Sigmoid colon (tissue), 7 donors: Measurements from ENCODE around the gene SBNO2. TPM values are rescaled to one million over a fixed set of nuclear protein-coding genes. Genes with fewer than 3 reads are reported as not detected.

ENCODE experiments used
- DNase-seq: peaks from one replicate; pipeline ENCODE4 v3.0.0-alpha.2; 2019
- H3K27ac ChIP-seq, 4 donors: fragments of 200-600 bp; sonication (generic); one replicate each; pipeline ENCODE4 v1.5.1; 2016 to 2019; ENCODE audit warnings: mild to moderate bottlenecking in 1 of 4
- H3K27me3 ChIP-seq, 3 donors: fragments of 200-600 bp; sonication (generic); one replicate each; pipeline ENCODE4 v1.5.1; 2019; ENCODE audit warnings: mild to moderate bottlenecking in 1 of 3
- H3K36me3 ChIP-seq, 4 donors: fragments of 200-600 bp; sonication (generic); one replicate each; pipeline ENCODE4 v1.5.1; 2016 to 2019
- H3K4me1 ChIP-seq, 4 donors: fragments of 200-600 bp; sonication (generic); one replicate each; pipeline ENCODE4 v1.5.1; 2017 to 2019
- H3K4me3 ChIP-seq, 4 donors: fragments of 200-600 bp; sonication (generic); one replicate each; pipeline ENCODE4 v1.5.1; 2017 to 2019; ENCODE audit warnings: mild to moderate bottlenecking in 2 of 4, moderate library complexity in 1 of 4
- H3K9me3 ChIP-seq, 4 donors: fragments of 200-600 bp in 3 of 4; sonication (generic) in 3 of 4; one replicate each; pipeline versions ENCODE4 v1.5.1 to v1.6.1; 2013 to 2019
- EP300 ChIP-seq, 4 donors: sonication (generic); formaldehyde crosslinking; IDR thresholded peaks; one replicate each; pipeline ENCODE4 v1.6.1; 2017; ENCODE audit warnings: antibody characterized with exemption in 4 of 4
- POLR2A ChIP-seq, 2 donors: fragments of 450-650 bp; IDR thresholded peaks; one replicate each; pipeline ENCODE4 v1.6.1; 2016; ENCODE audit warnings: antibody characterized with exemption in 2 of 2, mild to moderate bottlenecking in 2 of 2, moderate library complexity in 2 of 2
- POLR2AphosphoS5 ChIP-seq, 4 donors: sonication (generic); formaldehyde crosslinking; IDR thresholded peaks; one replicate each; pipeline ENCODE4 v1.6.1; 2017; ENCODE audit warnings: antibody characterized with exemption in 4 of 4
- WGBS, 2 donors: extraction: QIAGEN DNeasy Blood & Tissue Kit; methylation state at CpG; one replicate each; pipeline ENCODE4 v1.1.7; 2013; 5-methylcytosine and 5-hydroxymethylcytosine counted together
- intact Hi-C: fragments of 100-400 bp; cut with DNase I; formaldehyde crosslinking; loops from one replicate; pipeline ENCODE4 v1.15.1; 2023
- polyA plus RNA-seq, 3 donors: library from polyadenylated mRNA; stranded (reverse); fragments of 200-250 nt; gene quantifications; one replicate each; pipeline ENCODE4 v1.2.3, GENCODE V29; 2013
- total RNA-seq, 4 donors: library from RNA; depleted of rRNA; stranded (reverse); fragments of >200 nt; gene quantifications; one replicate each; pipeline ENCODE4 v1.1.0, GENCODE V29; 2016
- TF ChIP-seq, protein P1 (sequence below), 4 experiments: fragments of 450-650 bp in 3 of 4; fragments of 200-600 bp in 1 of 4; IDR thresholded peaks; one replicate each; pipeline ENCODE4 v1.5.1; 2016 to 2019; ENCODE audit warnings: antibody characterized with exemption in 4 of 4, mild to moderate bottlenecking in 3 of 4, moderate library complexity in 2 of 4
- donor health status: healthy with polysubstance abuse.
- donor health status: Bipolar disorder and iron deficiency.
- donor health status: healthy.

SBNO2 gene
- total and polyA plus RNA-seq, 7 donors, result 6.8 to 91.9 (median 14.8) TPM

DNA sequence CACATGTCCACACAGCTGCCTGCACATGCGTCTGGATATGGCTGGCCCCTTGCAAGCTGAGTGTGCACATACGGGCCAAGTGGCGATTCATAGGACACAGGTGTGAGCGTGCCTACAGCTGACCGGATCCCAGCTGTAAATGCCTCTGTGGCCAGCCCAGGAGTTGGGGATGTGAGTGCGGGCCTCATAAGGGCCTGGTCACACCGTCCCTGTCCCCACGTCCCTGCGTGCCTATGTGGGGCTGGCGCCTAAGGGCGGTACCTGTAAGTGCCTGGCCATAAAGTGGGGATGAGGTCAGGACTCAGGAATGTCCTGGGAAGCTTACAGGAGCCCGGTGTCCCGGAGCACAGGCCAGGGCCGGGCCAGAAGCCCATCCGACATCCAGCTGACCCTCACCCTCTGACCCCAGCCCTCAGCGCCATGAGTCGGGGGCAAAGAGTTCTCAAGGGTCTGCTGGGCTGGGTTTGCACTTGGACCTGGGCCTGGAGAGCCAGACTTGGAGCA, 108.4 kb downstream of the SBNO2 start:
- Histone ChIP-seq H3K9me3 (no peaks in the 10 kb centered on the region), H3K27ac (no peak overlapping the region), H3K36me3 (no peaks in the 10 kb centered on the region), H3K4me3 (no peak overlapping the region), H3K4me1 (peaks cover 0 to 38% (median 26%) of the 10 kb centered on the region in 4 donors), H3K27me3 (peaks cover 36 to 73% (median 56%) of the 10 kb centered on the region in 3 donors)
- TF ChIP-seq POLR2A (IDR thresholded peaks at IDR 0.05), result no peak
- TF ChIP-seq POLR2AphosphoS5 (IDR thresholded peaks at IDR 0.05), result no peak
- TF ChIP-seq EP300 (IDR thresholded peaks at IDR 0.05), result no peak
- TF ChIP-seq, protein P1, sequence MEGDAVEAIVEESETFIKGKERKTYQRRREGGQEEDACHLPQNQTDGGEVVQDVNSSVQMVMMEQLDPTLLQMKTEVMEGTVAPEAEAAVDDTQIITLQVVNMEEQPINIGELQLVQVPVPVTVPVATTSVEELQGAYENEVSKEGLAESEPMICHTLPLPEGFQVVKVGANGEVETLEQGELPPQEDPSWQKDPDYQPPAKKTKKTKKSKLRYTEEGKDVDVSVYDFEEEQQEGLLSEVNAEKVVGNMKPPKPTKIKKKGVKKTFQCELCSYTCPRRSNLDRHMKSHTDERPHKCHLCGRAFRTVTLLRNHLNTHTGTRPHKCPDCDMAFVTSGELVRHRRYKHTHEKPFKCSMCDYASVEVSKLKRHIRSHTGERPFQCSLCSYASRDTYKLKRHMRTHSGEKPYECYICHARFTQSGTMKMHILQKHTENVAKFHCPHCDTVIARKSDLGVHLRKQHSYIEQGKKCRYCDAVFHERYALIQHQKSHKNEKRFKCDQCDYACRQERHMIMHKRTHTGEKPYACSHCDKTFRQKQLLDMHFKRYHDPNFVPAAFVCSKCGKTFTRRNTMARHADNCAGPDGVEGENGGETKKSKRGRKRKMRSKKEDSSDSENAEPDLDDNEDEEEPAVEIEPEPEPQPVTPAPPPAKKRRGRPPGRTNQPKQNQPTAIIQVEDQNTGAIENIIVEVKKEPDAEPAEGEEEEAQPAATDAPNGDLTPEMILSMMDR (IDR thresholded peaks at IDR 0.05), result no peak
- intact Hi-C loops, result no loop called here
- WGBS, 2 donors, result 15 to 66% methylated on average over 17 of the region's 17 CpGs
- DNase-seq, result no peak

DNA sequence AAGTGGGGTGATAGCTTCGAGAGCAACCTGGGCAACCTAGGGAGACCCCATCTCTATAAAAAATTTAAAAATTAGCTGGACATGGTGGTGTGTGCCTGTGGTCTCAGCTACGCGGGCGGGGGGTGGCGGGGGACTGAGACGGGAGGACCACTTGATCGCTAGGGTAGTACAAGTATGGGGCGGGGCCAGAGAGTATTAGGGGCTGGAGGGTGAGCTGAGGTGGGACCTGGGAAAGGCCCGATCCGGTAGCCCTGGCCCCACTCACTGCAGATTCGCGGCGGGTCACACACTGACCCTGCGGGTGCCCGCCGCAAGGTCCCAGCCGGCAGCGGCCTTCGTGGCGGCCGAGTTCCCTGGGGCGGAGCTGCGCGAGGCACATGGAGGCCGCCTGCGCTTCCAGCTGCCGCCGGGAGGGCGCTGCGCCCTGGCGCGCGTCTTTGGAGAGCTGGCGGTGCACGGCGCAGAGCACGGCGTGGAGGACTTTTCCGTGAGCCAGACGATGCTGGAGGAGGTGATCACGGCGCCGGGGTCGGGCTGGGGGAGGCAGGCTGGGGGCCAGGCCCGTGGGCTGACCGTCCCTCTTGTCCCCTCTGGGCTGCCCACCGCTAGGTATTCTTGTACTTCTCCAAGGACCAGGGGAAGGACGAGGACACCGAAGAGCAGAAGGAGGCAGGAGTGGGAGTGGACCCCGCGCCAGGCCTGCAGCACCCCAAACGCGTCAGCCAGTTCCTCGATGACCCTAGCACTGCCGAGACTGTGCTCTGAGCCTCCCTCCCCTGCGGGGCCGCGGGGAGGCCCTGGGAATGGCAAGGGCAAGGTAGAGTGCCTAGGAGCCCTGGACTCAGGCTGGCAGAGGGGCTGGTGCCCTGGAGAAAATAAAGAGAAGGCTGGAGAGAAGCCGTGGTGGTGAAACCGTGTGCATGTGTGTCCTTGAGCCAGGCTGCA, 109.1 kb downstream of the SBNO2 start:
- peaks cover 0 to 36% (median 26%) of the 10 kb centered on the region in 4 donors for H3K4me1 ChIP-seq
- 7 to 13% methylated on average over 60 of the region's 60 CpGs for WGBS, 2 donors
- DNase-seq, result no peak
- no peaks in the 10 kb centered on the region for H3K36me3 ChIP-seq
- no peaks in the 10 kb centered on the region for H3K9me3 ChIP-seq
- H3K27me3 ChIP-seq, result peaks cover 31 to 66% (median 49%) of the 10 kb centered on the region in 3 donors
- H3K27ac ChIP-seq, result no peak overlapping the region
- intact Hi-C loops, result no loop called here
- no peak overlapping the region for H3K4me3 ChIP-seq
- TF ChIP-seq, protein P1 (IDR thresholded peaks at IDR 0.05), result peak; percentile 23 to 78 (median 68)
- TF ChIP-seq POLR2A (IDR thresholded peaks at IDR 0.05), result no peak

DNA sequence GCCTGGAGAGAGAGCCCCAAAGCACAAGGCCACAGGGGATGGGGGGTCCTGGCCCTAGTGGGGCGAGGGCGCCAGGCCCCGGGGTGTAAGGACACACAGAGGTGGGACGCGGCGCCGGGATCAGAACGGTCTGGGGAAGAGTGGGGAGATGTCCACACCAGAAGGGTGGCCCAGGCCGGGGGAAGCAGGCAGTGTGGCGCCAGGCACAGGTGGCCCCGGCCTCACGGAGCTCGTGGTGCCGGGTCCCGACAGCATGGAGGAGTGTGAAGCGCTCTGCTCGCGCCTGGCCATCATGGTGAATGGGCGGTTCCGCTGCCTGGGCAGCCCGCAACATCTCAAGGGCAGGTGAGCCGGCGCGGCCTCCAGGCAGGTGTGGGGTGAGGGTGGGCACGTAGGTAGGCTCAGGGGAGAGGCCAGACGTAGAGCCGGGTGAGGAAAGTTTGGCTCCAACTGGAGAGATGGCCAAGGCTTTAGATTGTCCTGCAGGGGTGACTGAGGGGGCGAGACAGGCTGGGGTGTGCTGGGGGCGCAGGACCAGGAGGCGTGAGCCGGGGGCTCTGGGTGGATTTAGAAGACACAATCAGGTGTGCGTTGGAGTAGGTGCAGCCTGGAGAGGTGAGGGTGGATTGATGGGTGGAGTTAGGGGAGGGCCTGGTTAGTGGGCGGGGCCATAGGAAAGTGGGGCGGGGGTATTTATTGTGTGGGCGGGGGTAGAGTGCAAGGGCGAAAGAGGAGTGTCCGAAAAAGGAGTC, 110.0 kb downstream of the SBNO2 start:
- Histone ChIP-seq H3K4me3 (no peak overlapping the region), H3K9me3 (peaks cover 0 to 6% (median 0%) of the 10 kb centered on the region in 4 donors), H3K36me3 (no peaks in the 10 kb centered on the region), H3K4me1 (peaks cover 0 to 36% (median 26%) of the 10 kb centered on the region in 4 donors), H3K27me3 (peaks cover 30 to 57% (median 40%) of the 10 kb centered on the region in 3 donors), H3K27ac (no peak overlapping the region)
- TF ChIP-seq, protein P1 (IDR thresholded peaks at IDR 0.05), result no peak
- TF ChIP-seq EP300 (IDR thresholded peaks at IDR 0.05), result no peak
- no peak for TF ChIP-seq POLR2A (IDR thresholded peaks at IDR 0.05)
- no peak for DNase-seq
- 77% methylated on average over 37 of the region's 37 CpGs for WGBS, 2 donors
- intact Hi-C loops, result no loop called here

GRCh38 chr19:1063030-1063908, 110.8 kb downstream of the SBNO2 start:
- Histone ChIP-seq H3K27ac (no peak overlapping the region), H3K4me1 (peaks cover 0 to 36% (median 26%) of the 10 kb centered on the region in 4 donors), H3K36me3 (no peaks in the 10 kb centered on the region), H3K27me3 (peaks cover 27 to 49% (median 32%) of the 10 kb centered on the region in 3 donors), H3K9me3 (peaks cover 0 to 15% (median 4%) of the 10 kb centered on the region in 4 donors), H3K4me3 (no peak overlapping the region)
- intact Hi-C loops, result no loop called here
- 84 to 87% methylated on average over 37 of the region's 37 CpGs for WGBS, 2 donors
- TF ChIP-seq, protein P1 (IDR thresholded peaks at IDR 0.05), result no peak
- TF ChIP-seq POLR2AphosphoS5 (IDR thresholded peaks at IDR 0.05), result no peak
- no peak for TF ChIP-seq POLR2A (IDR thresholded peaks at IDR 0.05)
- no peak for TF ChIP-seq EP300 (IDR thresholded peaks at IDR 0.05)
- DNase-seq, result no peak
